Measurements from ENCODE around the gene PWWP2B.

The PWWP2B gene

GRCh38 chr10:132354356-132355094, 42.5 kb upstream of the PWWP2B start:
- DNase-seq (ENCODE audit: extremely low spot score) = no peak
- TF ChIP-seq FOXA1 (IDR thresholded peaks at IDR 0.05) (no peak), L3MBTL2 (conservative IDR thresholded peaks at IDR 0.05) (no peak), SUZ12 (IDR thresholded peaks at IDR 0.05) (no peak)
- ChIA-PET POLR2A (no interaction called here), CTCF (no interaction called here)

- ChIA-PET POLR2A (interaction anchor here (1.2 kb wide), 1 partner anchor 20 kb away, joined by 3 read pairs; no protein-coding TSS in a partner anchor), CTCF (interaction anchor here (0.6 kb wide), 1 partner anchor 788 kb away, joined by 3 read pairs; no protein-coding TSS in a partner anchor)
- TF ChIP-seq FOXM1 (IDR thresholded peaks at IDR 0.05; ENCODE audit: borderline replicate concordance) (no peak), HDGF (IDR thresholded peaks at IDR 0.05; ENCODE audit: borderline replicate concordance) (no peak), NFRKB (IDR thresholded peaks at IDR 0.05) (no peak), BHLHE40 (IDR thresholded peaks at IDR 0.05; ENCODE audit: borderline replicate concordance) (no peak), SUZ12 (IDR thresholded peaks at IDR 0.05) (no peak), LEF1 (IDR thresholded peaks at IDR 0.05; ENCODE audit: borderline replicate concordance) (no peak), ZNF384 (IDR thresholded peaks at IDR 0.05) (no peak), TARDBP (IDR thresholded peaks at IDR 0.05) (no peak), CTBP1 (IDR thresholded peaks at IDR 0.05; ENCODE audit: borderline replicate concordance) (no peak), ARNT (IDR thresholded peaks at IDR 0.05) (no peak)
- TF ChIP-seq, protein P1, sequence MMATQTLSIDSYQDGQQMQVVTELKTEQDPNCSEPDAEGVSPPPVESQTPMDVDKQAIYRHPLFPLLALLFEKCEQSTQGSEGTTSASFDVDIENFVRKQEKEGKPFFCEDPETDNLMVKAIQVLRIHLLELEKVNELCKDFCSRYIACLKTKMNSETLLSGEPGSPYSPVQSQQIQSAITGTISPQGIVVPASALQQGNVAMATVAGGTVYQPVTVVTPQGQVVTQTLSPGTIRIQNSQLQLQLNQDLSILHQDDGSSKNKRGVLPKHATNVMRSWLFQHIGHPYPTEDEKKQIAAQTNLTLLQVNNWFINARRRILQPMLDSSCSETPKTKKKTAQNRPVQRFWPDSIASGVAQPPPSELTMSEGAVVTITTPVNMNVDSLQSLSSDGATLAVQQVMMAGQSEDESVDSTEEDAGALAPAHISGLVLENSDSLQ (IDR thresholded peaks at IDR 0.05) = no peak
- no peak for DNase-seq (ENCODE audit: extremely low spot score)
Observed at GRCh38 chr10:132355297-132355696, 41.7 kb upstream of the PWWP2B start.

GRCh38 chr10:132355754-132356153, 41.2 kb upstream of the PWWP2B start:
- DNase-seq (ENCODE audit: extremely low spot score) = no peak
- CTCF ChIA-PET = interaction anchor here (0.6 to 1.0 kb wide), 3 partner anchors 18 to 788 kb away, joined by 3 to 6 read pairs (median 4); no protein-coding TSS in a partner anchor
- no peak for TF ChIP-seq TARDBP (IDR thresholded peaks at IDR 0.05)
- no peak for TF ChIP-seq SUZ12 (IDR thresholded peaks at IDR 0.05)
- TF ChIP-seq CTBP1 (IDR thresholded peaks at IDR 0.05; ENCODE audit: borderline replicate concordance) = no peak
- TF ChIP-seq LEF1 (IDR thresholded peaks at IDR 0.05; ENCODE audit: borderline replicate concordance) = no peak
- TF ChIP-seq FOXK2 (IDR thresholded peaks at IDR 0.05) = no peak
- TF ChIP-seq ZNF384 (IDR thresholded peaks at IDR 0.05) = no peak
- TF ChIP-seq BHLHE40 (IDR thresholded peaks at IDR 0.05; ENCODE audit: borderline replicate concordance) = no peak
- TF ChIP-seq HDGF (IDR thresholded peaks at IDR 0.05; ENCODE audit: borderline replicate concordance) = no peak
- no peak for TF ChIP-seq L3MBTL2 (conservative IDR thresholded peaks at IDR 0.05)
- TF ChIP-seq FOXA1 (IDR thresholded peaks at IDR 0.05) = no peak
- TF ChIP-seq NFRKB (IDR thresholded peaks at IDR 0.05) = no peak
- TF ChIP-seq ARNT (IDR thresholded peaks at IDR 0.05) = no peak
- no peak for TF ChIP-seq ELF4 (IDR thresholded peaks at IDR 0.05)
- no peak for TF ChIP-seq FOXM1 (IDR thresholded peaks at IDR 0.05; ENCODE audit: borderline replicate concordance)
- TF ChIP-seq, protein P1 (IDR thresholded peaks at IDR 0.05) = no peak
- TF ChIP-seq SP1 (IDR thresholded peaks at IDR 0.05) = no peak
- POLR2A ChIA-PET = interaction anchor here (1.2 kb wide), 1 partner anchor 20 kb away, joined by 3 read pairs; no protein-coding TSS in a partner anchor

- ChIA-PET POLR2A (interaction anchor here (1.2 kb wide), 1 partner anchor 21 kb away, joined by 3 read pairs; no protein-coding TSS in a partner anchor), CTCF (interaction anchor here (0.6 to 1.0 kb wide), 2 partner anchors 17 to 145 kb away, joined by 4 to 6 read pairs; no protein-coding TSS in a partner anchor)
- no peak for DNase-seq (ENCODE audit: extremely low spot score)
- TF ChIP-seq SP1 (IDR thresholded peaks at IDR 0.05) (no peak), FOXK2 (IDR thresholded peaks at IDR 0.05) (no peak), ELF4 (IDR thresholded peaks at IDR 0.05) (no peak), ZNF384 (IDR thresholded peaks at IDR 0.05) (no peak)
Observed at GRCh38 chr10:132356621-132357195, 40.3 kb upstream of the PWWP2B start.

DNA sequence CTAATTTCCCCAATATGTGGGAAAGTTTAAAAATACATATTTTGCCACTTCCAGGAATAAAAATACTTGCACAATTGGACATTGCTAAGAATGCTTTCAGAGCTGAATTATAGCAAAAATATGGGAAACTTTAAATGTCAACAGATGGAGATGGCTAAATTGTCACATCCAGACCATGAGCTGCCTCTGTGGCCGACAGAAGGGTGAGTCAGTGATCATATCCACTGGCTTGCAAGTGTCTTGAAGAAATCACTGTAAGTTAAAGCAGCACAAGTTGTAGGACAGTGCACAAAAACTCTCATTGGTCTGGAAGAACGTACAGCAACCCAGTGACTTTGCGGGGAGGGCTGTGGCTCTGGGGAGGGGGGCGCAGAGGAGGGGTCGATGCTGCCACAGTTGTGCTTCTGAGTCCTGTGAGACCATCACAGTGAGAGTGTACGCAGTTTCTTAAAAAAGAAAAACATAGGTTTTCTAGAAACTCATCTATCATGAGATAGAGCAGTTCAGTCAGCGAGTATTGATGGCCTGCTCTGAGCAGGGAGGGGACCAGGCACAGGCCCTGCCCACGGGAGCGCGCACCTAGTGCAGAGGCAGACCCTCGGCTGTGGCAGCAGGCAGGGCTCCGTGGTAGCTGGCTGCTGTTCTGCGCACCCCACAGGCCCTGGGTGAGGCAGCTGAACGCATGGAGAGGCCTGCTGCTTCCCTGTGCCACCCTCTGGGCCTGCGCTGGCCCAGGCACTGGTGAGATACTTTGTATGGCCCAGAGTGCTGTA, 39.5 kb upstream of the PWWP2B start:
- no peak for TF ChIP-seq ARNT (IDR thresholded peaks at IDR 0.05)
- no peak for TF ChIP-seq HDGF (IDR thresholded peaks at IDR 0.05; ENCODE audit: borderline replicate concordance)
- TF ChIP-seq L3MBTL2 (conservative IDR thresholded peaks at IDR 0.05) = no peak
- TF ChIP-seq ELF4 (IDR thresholded peaks at IDR 0.05) = no peak
- no peak for TF ChIP-seq SUZ12 (IDR thresholded peaks at IDR 0.05)
- no peak for DNase-seq (ENCODE audit: extremely low spot score)
- ChIA-PET POLR2A (no interaction called here), CTCF (no interaction called here)

DNA sequence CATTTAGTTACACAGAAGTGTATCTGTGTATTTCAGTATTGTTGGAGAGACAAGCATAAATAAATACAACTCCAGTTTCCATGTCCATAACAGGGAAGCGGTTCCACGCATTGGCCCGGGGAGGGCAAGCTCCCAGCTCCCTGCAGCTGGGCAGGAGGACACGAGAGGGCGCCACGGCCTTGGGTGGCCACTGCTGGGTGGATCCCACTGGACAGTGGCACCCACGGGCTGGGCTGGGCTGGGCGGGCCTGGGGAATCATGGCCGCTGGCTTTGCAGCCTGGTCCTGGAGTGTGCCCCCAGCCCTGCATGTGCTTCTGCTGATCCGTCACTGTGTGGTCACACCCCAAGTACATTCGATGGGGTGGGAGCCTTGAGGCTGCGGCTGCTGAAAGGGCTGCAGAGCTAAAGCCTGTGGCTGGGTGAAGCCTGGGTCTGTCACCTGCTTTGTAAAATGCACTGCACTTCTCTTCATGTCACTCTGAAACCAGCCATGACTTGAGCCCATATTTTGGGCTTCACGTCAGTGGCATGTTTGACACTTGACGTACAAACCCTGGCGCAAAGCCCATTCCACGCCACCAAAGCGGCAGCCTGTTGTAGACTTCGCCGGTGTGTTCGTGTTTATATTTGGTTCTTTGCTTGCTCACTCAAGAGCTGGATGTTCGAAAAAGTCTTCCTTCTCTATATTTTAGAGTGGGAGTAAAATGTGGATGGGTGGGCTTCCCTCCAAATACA, 37.5 kb upstream of the PWWP2B start:
- POLR2A ChIA-PET = no interaction called here
- CTCF ChIA-PET = interaction anchor here (1.0 kb wide), 1 partner anchor 95 kb away, joined by 3 read pairs; no protein-coding TSS in a partner anchor
- DNase-seq (ENCODE audit: extremely low spot score) = no peak
- TF ChIP-seq ELF4 (IDR thresholded peaks at IDR 0.05) = no peak
- TF ChIP-seq, protein P1 (IDR thresholded peaks at IDR 0.05) = no peak
- TF ChIP-seq FOXA1 (IDR thresholded peaks at IDR 0.05) = no peak
- TF ChIP-seq NFRKB (IDR thresholded peaks at IDR 0.05) = no peak
- TF ChIP-seq CTBP1 (IDR thresholded peaks at IDR 0.05; ENCODE audit: borderline replicate concordance) = no peak

Data from HEK293T (cell line).